Smooth muscle cell (in vitro differentiated cells): ENCODE measurements around the gene C5orf15. TPM values are rescaled to one million over a fixed set of nuclear protein-coding genes. Genes with fewer than 3 reads are reported as not detected.

Experiments
- DNase-seq: peaks from one replicate; lab custom pipeline; 2025; ENCODE audit not compliant: unreplicated experiment; lab: John Stamatoyannopoulos, UW
- H2AFZ ChIP-seq: fragments of 200-600 bp; sonication (generic); 2 replicates; pipeline ENCODE4 v1.6.0; 2016; ENCODE audit warnings: antibody characterized with exemption, low read depth, mild to moderate bottlenecking
- H3F3A ChIP-seq: fragments of 200-600 bp; sonication (generic); 2 replicates; pipeline ENCODE4 v1.6.0; 2017; ENCODE audit warnings: antibody characterized with exemption, low read depth
- H3K27ac ChIP-seq: fragments of 200-600 bp; sonication (generic); 2 replicates; pipeline ENCODE4 v1.5.1; 2016; ENCODE audit warnings: low read depth, mild to moderate bottlenecking
- H3K27me3 ChIP-seq: fragments of 200-600 bp; sonication (generic); 2 replicates; pipeline ENCODE4 v1.6.1; 2016; ENCODE audit warnings: low read depth, mild to moderate bottlenecking
- H3K36me3 ChIP-seq: fragments of 200-600 bp; sonication (generic); 2 replicates; pipeline ENCODE4 v1.5.1; 2016; ENCODE audit warnings: low read depth
- H3K4me1 ChIP-seq: fragments of 200-600 bp; sonication (generic); 2 replicates; pipeline ENCODE4 v1.5.1; 2016; ENCODE audit warnings: low read depth
- H3K4me2 ChIP-seq: fragments of 200-600 bp; sonication (generic); 2 replicates; pipeline ENCODE4 v1.6.0; 2016; ENCODE audit warnings: mild to moderate bottlenecking
- H3K4me3 ChIP-seq: fragments of 200-600 bp; sonication (generic); 2 replicates; pipeline ENCODE4 v1.5.1; 2016; ENCODE audit warnings: mild to moderate bottlenecking
- H3K79me2 ChIP-seq: fragments of 200-600 bp; sonication (generic); 2 replicates; pipeline ENCODE4 v1.6.0; 2016; ENCODE audit warnings: low read depth, mild to moderate bottlenecking
- H3K9ac ChIP-seq: fragments of 200-600 bp; sonication (generic); 2 replicates; pipeline ENCODE4 v1.6.0; 2016; ENCODE audit warnings: low read depth
- H3K9me3 ChIP-seq: fragments of 200-600 bp; sonication (generic); replicated peaks from 2 replicates; pipeline ENCODE4 v1.5.1; 2016; ENCODE audit warnings: low read depth
- H4K20me1 ChIP-seq: fragments of 200-600 bp; sonication (generic); 2 replicates; pipeline ENCODE4 v1.6.0; 2016; ENCODE audit warnings: low read depth
- WGBS: methylation state at CpG from one replicate; pipeline ENCODE4 v1.1.7; 2016; ENCODE audit warnings: low lambda C conversion rate; 5-methylcytosine and 5-hydroxymethylcytosine counted together
- polyA plus RNA-seq: library from polyadenylated mRNA; unstranded; fragments of >200 nt; fragmentation: Nextera tagmentation; extraction: Ambion mirVana; gene quantifications from 2 replicates; pipeline ENCODE4 v1.2.1, GENCODE V29; 2016
- total RNA-seq: library from RNA; depleted of rRNA; stranded (reverse); fragments of >200 nt; gene quantifications from 2 replicates; pipeline ENCODE4 v1.2.3, GENCODE V29; 2014
- TF ChIP-seq, protein P1 (sequence below): fragments of 200-600 bp; sonication (generic); IDR thresholded peaks from 2 replicates; pipeline ENCODE4 v1.5.1; 2017; ENCODE audit warnings: borderline replicate concordance, mild to moderate bottlenecking, antibody characterized with exemption; ENCODE audit not compliant: insufficient read depth, poor library complexity, severe bottlenecking

C5orf15 gene
- total and polyA plus RNA-seq, 2 experiments from 2014 or later, result 64.9 to 128 TPM

GRCh38 chr5:133926489-133927299, 41.7 kb downstream of the C5orf15 start:
- H3K9ac ChIP-seq, result no peak overlapping the region
- no peak for DNase-seq
- H3K9me3 ChIP-seq, result no peaks in the 10 kb centered on the region
- WGBS, result 87% methylated on average over 17 of the region's 17 CpGs
- H4K20me1 ChIP-seq, result no peaks in the 10 kb centered on the region
- no peak overlapping the region for H3K4me2 ChIP-seq
- no peaks in the 10 kb centered on the region for H3K4me1 ChIP-seq
- TF ChIP-seq, protein P1, sequence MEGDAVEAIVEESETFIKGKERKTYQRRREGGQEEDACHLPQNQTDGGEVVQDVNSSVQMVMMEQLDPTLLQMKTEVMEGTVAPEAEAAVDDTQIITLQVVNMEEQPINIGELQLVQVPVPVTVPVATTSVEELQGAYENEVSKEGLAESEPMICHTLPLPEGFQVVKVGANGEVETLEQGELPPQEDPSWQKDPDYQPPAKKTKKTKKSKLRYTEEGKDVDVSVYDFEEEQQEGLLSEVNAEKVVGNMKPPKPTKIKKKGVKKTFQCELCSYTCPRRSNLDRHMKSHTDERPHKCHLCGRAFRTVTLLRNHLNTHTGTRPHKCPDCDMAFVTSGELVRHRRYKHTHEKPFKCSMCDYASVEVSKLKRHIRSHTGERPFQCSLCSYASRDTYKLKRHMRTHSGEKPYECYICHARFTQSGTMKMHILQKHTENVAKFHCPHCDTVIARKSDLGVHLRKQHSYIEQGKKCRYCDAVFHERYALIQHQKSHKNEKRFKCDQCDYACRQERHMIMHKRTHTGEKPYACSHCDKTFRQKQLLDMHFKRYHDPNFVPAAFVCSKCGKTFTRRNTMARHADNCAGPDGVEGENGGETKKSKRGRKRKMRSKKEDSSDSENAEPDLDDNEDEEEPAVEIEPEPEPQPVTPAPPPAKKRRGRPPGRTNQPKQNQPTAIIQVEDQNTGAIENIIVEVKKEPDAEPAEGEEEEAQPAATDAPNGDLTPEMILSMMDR, result no peak
- no peak overlapping the region for H2AFZ ChIP-seq
- no peaks in the 10 kb centered on the region for H3K36me3 ChIP-seq
- no peak overlapping the region for H3K4me3 ChIP-seq
- peaks cover 3% of the 10 kb centered on the region for H3K27me3 ChIP-seq
- no peak overlapping the region for H3K27ac ChIP-seq
- no peaks in the 10 kb centered on the region for H3K79me2 ChIP-seq
- H3F3A ChIP-seq, result no peaks in the 10 kb centered on the region

- Histone ChIP-seq H3K79me2 (no peaks in the 10 kb centered on the region), H3K36me3 (no peaks in the 10 kb centered on the region), H3K4me3 (no peak overlapping the region), H3K27ac (no peak overlapping the region), H3K4me2 (no peak overlapping the region), H3K4me1 (no peaks in the 10 kb centered on the region), H2AFZ (no peak overlapping the region), H3F3A (no peaks in the 10 kb centered on the region), H3K9me3 (no peaks in the 10 kb centered on the region), H4K20me1 (no peaks in the 10 kb centered on the region), H3K9ac (no peak overlapping the region), H3K27me3 (peaks cover 3% of the 10 kb centered on the region)
- WGBS, result 80% methylated on average over 12 of the region's 12 CpGs
- no peak for DNase-seq
- TF ChIP-seq, protein P1, result no peak
These were observed 42.4 kb downstream of the C5orf15 start for GRCh38 chr5:133925866-133926488.

DNA sequence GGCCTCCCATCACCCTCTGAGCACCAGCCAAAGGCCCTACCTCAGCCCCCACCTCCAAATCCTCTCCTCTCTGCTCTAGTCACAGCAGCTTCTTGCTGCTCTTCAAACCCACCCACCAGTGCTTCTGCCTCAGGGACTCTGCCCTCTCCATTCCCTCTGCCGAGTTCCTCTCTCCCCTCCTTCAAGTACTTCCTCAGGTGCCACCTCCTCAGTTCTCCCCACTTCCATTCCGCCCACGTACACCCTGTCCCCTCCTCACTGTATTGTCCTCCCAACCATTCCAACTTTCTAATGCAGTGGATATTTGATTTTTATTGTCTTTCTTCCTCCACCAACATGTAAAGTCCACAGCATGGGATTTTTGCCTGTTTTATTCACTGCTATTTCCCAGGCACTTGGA, 43.2 kb downstream of the C5orf15 start:
- H4K20me1 ChIP-seq, result no peaks in the 10 kb centered on the region
- H3K9ac ChIP-seq, result no peak overlapping the region
- no peak for DNase-seq
- H3K36me3 ChIP-seq, result no peaks in the 10 kb centered on the region
- 85% methylated on average over 3 of the region's 3 CpGs for WGBS
- H3K9me3 ChIP-seq, result no peaks in the 10 kb centered on the region
- no peak overlapping the region for H2AFZ ChIP-seq
- no peaks in the 10 kb centered on the region for H3K79me2 ChIP-seq
- no peaks in the 10 kb centered on the region for H3K4me1 ChIP-seq
- no peak overlapping the region for H3K27ac ChIP-seq
- H3F3A ChIP-seq, result no peaks in the 10 kb centered on the region
- peaks cover 3% of the 10 kb centered on the region for H3K27me3 ChIP-seq
- H3K4me3 ChIP-seq, result no peak overlapping the region
- TF ChIP-seq, protein P1, result no peak
- H3K4me2 ChIP-seq, result no peak overlapping the region
